Calu3 (cell line): ENCODE data around the gene GRB10. TPM values are rescaled to one million over a fixed set of nuclear protein-coding genes. Genes with fewer than 3 reads are reported as not detected.

Experiments
- BruUV-seq: library from RNA; stranded (reverse); fragments of 400-500 nt; replicated peaks from 2 replicates; lab custom pipeline; 2021; lab: Mats Ljungman, UMichigan
- CTCF ChIA-PET: fragments of 300-600 bp; sonication (Branson Sonifier 250); formaldehyde crosslinking; loops from one replicate; lab custom pipeline; 2022; ENCODE audit warnings: antibody characterized with exemption; lab: Charles Lee
- DNase-seq: peaks from one replicate; pipeline ENCODE4 v3.0.0; 2022
- H3K27ac Mint-ChIP-seq: one replicate; pipeline ENCODE4 v1.8.0; 2022; ENCODE audit warnings: mixed read lengths; ENCODE audit not compliant: unreplicated experiment
- H3K27me3 Mint-ChIP-seq: one replicate; pipeline ENCODE4 v1.8.0; 2022; ENCODE audit warnings: mixed read lengths; ENCODE audit not compliant: unreplicated experiment
- H3K36me3 Mint-ChIP-seq: one replicate; pipeline ENCODE4 v1.8.0; 2022; ENCODE audit warnings: mild to moderate bottlenecking, moderate library complexity, mixed read lengths; ENCODE audit not compliant: insufficient read depth, unreplicated experiment
- H3K4me1 Mint-ChIP-seq: one replicate; pipeline ENCODE4 v1.8.0; 2022; ENCODE audit warnings: mild to moderate bottlenecking, low read depth, mixed read lengths; ENCODE audit not compliant: unreplicated experiment
- H3K4me3 Mint-ChIP-seq: one replicate; pipeline ENCODE4 v1.8.0; 2022; ENCODE audit warnings: mild to moderate bottlenecking, low read depth, moderate library complexity, mixed read lengths; ENCODE audit not compliant: unreplicated experiment
- H3K9me3 Mint-ChIP-seq: one replicate; pipeline ENCODE4 v1.8.0; 2022; ENCODE audit warnings: low read depth, mixed read lengths; ENCODE audit not compliant: unreplicated experiment
- CTCF ChIP-seq: fragments of 200-600 bp; IDR thresholded peaks from one replicate; pipeline ENCODE4 v1.8.0; 2022; ENCODE audit warnings: antibody characterized with exemption; ENCODE audit not compliant: unreplicated experiment
- intact Hi-C: fragments of 100-400 bp; cut with micrococcal nuclease; formaldehyde crosslinking; loops from one replicate; pipeline ENCODE4 v1.10.0; 2022; ENCODE audit not compliant: unreplicated experiment
- total RNA-seq: library from RNA; stranded (reverse); gene quantifications from 2 replicates; pipeline ENCODE4 v1.2.3, GENCODE V29; 2022

GRB10 gene
- total RNA-seq, 1 experiment from 2014 or later: 90.6 TPM

- Mint-ChIP-seq H3K4me3 (no peak overlapping the region), H3K4me1 (peaks cover 81% of the 10 kb centered on the region), H3K9me3 (no peaks in the 10 kb centered on the region), H3K36me3 (peaks cover 19% of the 10 kb centered on the region), H3K27me3 (no peaks in the 10 kb centered on the region), H3K27ac (no peak overlapping the region)
- DNase-seq: no peak
- TF ChIP-seq CTCF: no peak
- intact Hi-C loops: no loop called here
- no TSS peak for BruUV-seq
- CTCF ChIA-PET: interaction anchor here (1.6 to 2.3 kb wide), 2 partner anchors 8 to 11 kb away, joined by 5 to 6 read pairs; no protein-coding TSS in a partner anchor
These were observed 71.2 kb downstream of the GRB10 start for GRCh38 chr7:50711271-50712175.

GRCh38 chr7:50710441-50711154 is 72.1 kb downstream of the GRB10 start:
- TF ChIP-seq CTCF: no peak
- H3K27ac Mint-ChIP-seq: no peak overlapping the region
- no peak overlapping the region for H3K4me3 Mint-ChIP-seq
- peaks cover 19% of the 10 kb centered on the region for H3K36me3 Mint-ChIP-seq
- H3K9me3 Mint-ChIP-seq: no peaks in the 10 kb centered on the region
- H3K4me1 Mint-ChIP-seq: peaks cover 76% of the 10 kb centered on the region
- H3K27me3 Mint-ChIP-seq: no peaks in the 10 kb centered on the region
- no peak for DNase-seq
- intact Hi-C loops: no loop called here
- no TSS peak for BruUV-seq
- CTCF ChIA-PET: no interaction called here

- H3K36me3 Mint-ChIP-seq: peaks cover 15% of the 10 kb centered on the region
- no peaks in the 10 kb centered on the region for H3K27me3 Mint-ChIP-seq
- BruUV-seq: no TSS peak
- no peak overlapping the region for H3K27ac Mint-ChIP-seq
- H3K4me1 Mint-ChIP-seq: peaks cover 66% of the 10 kb centered on the region
- CTCF ChIA-PET: no interaction called here
- DNase-seq: no peak
- H3K9me3 Mint-ChIP-seq: no peaks in the 10 kb centered on the region
- H3K4me3 Mint-ChIP-seq: no peak overlapping the region
- TF ChIP-seq CTCF: no peak
- intact Hi-C loops: no loop called here
These were observed 73.5 kb downstream of the GRB10 start for GRCh38 chr7:50709151-50709550.

GRCh38 chr7:50707236-50708006 is 75.3 kb downstream of the GRB10 start:
- Mint-ChIP-seq H3K27ac (no peak overlapping the region), H3K4me1 (peaks cover 64% of the 10 kb centered on the region), H3K4me3 (no peak overlapping the region), H3K27me3 (no peaks in the 10 kb centered on the region), H3K36me3 (peaks cover 9% of the 10 kb centered on the region), H3K9me3 (no peaks in the 10 kb centered on the region)
- intact Hi-C loops: no loop called here
- BruUV-seq: no TSS peak
- no peak for TF ChIP-seq CTCF
- no peak for DNase-seq
- CTCF ChIA-PET: interaction anchor here (1.3 kb wide), 1 partner anchor 433 kb away, joined by 3 read pairs; no protein-coding TSS in a partner anchor
